Measurements from ENCODE around the gene ACYP1.

The ACYP1 gene

DNA sequence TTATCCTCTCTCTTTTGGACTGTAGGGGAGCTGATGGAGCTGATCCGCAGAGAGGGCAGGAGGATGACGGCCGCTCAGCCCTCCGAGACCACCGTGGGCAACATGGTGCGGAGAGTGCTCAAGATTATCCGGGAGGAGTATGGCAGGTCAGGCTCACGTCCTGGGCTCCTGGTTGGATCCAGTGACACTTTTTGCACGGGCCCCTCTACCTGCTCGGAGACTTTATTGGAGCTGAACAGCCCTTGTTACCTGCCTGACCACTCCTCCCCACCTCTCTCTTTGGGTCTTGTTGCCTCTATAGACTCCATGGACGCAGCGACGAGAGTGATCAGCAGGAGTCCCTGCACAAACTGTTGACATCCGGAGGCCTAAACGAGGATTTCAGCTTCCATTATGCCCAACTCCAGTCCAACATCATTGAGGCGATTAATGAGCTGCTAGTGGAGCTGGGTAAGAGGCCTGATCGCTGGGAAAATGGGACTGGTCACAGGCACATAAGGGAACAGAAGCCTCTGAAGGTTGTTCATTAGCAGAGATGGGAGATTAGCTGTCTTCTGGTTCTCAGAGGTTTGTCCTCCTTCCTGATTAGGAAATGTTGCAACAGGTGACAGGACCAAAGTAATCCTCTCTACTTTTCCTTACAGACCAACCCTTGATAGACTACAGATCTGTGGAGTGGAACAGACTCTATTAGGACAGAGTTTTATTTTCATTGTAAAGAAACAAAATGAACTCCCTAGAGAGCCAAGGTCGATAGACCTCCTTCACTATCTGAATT lies 60.4 kb downstream of the ACYP1 start:
- no peaks in the 10 kb centered on the region for H3K27me3 ChIP-seq (ENCODE audit: insufficient read depth, poor library complexity, severe bottlenecking)
- H3K27ac ChIP-seq (replicated peaks), result peak overlapping the region; percentile 76
- H3K4me3 ChIP-seq (replicated peaks; ENCODE audit: insufficient read depth, low read length), result peak overlapping the region; percentile 89
- TF ChIP-seq POLR2AphosphoS5 (IDR thresholded peaks at IDR 0.05; ENCODE audit: low read depth) (no peak), GABPA (IDR thresholded peaks at IDR 0.05; ENCODE audit: low read depth) (no peak), SPI1 (IDR thresholded peaks at IDR 0.05; ENCODE audit: borderline replicate concordance, low read depth) (no peak)
- TF ChIP-seq, protein P1, sequence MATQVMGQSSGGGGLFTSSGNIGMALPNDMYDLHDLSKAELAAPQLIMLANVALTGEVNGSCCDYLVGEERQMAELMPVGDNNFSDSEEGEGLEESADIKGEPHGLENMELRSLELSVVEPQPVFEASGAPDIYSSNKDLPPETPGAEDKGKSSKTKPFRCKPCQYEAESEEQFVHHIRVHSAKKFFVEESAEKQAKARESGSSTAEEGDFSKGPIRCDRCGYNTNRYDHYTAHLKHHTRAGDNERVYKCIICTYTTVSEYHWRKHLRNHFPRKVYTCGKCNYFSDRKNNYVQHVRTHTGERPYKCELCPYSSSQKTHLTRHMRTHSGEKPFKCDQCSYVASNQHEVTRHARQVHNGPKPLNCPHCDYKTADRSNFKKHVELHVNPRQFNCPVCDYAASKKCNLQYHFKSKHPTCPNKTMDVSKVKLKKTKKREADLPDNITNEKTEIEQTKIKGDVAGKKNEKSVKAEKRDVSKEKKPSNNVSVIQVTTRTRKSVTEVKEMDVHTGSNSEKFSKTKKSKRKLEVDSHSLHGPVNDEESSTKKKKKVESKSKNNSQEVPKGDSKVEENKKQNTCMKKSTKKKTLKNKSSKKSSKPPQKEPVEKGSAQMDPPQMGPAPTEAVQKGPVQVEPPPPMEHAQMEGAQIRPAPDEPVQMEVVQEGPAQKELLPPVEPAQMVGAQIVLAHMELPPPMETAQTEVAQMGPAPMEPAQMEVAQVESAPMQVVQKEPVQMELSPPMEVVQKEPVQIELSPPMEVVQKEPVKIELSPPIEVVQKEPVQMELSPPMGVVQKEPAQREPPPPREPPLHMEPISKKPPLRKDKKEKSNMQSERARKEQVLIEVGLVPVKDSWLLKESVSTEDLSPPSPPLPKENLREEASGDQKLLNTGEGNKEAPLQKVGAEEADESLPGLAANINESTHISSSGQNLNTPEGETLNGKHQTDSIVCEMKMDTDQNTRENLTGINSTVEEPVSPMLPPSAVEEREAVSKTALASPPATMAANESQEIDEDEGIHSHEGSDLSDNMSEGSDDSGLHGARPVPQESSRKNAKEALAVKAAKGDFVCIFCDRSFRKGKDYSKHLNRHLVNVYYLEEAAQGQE (IDR thresholded peaks at IDR 0.05; ENCODE audit: insufficient replicate concordance, low read depth), result no peak
- TF ChIP-seq, protein P2, sequence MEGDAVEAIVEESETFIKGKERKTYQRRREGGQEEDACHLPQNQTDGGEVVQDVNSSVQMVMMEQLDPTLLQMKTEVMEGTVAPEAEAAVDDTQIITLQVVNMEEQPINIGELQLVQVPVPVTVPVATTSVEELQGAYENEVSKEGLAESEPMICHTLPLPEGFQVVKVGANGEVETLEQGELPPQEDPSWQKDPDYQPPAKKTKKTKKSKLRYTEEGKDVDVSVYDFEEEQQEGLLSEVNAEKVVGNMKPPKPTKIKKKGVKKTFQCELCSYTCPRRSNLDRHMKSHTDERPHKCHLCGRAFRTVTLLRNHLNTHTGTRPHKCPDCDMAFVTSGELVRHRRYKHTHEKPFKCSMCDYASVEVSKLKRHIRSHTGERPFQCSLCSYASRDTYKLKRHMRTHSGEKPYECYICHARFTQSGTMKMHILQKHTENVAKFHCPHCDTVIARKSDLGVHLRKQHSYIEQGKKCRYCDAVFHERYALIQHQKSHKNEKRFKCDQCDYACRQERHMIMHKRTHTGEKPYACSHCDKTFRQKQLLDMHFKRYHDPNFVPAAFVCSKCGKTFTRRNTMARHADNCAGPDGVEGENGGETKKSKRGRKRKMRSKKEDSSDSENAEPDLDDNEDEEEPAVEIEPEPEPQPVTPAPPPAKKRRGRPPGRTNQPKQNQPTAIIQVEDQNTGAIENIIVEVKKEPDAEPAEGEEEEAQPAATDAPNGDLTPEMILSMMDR (IDR thresholded peaks at IDR 0.05; ENCODE audit: insufficient read depth, low read length), result no peak
- DNase-seq (ENCODE audit: low read depth in 1 of 2, low spot score in 1 of 2), result no peak
